ENCODE data around the gene OXSR1.
A peak's percentile ranks its signal among the peaks of the same experiment; 100 is the strongest.

Gene OXSR1

DNA sequence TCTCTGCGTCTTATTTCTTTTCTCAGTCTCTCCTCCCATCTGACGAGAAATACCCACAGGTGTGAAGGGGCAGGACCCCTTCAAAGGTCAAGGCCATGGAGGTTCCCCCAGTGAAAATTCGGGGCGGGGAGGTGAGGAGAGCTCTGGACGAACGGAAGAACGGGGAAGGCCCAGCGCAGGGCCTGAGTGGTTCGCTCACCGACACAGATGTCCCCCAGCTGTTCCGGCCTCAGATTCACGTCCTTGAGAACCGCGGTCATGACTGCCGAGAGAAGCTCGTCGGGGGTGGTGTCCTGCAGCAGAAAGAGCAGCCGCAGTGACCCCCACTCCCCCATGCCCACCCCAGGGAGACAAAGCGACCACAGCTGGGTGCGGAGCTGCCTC is 29.0 kb upstream of the OXSR1 start:
- Mint-ChIP-seq H3K36me3 (ENCODE audit: low read depth) (peaks cover 79% of the 10 kb centered on the region), H3K27ac (peak overlapping the region; percentile 90), H3K4me3 (peak overlapping the region; percentile 87), H3K9me3 (no peaks in the 10 kb centered on the region), H3K27me3 (no peaks in the 10 kb centered on the region), H3K4me1 (ENCODE audit: low read depth) (peaks cover 74% of the 10 kb centered on the region)
- DNase-seq, result peak; percentile 55

DNA sequence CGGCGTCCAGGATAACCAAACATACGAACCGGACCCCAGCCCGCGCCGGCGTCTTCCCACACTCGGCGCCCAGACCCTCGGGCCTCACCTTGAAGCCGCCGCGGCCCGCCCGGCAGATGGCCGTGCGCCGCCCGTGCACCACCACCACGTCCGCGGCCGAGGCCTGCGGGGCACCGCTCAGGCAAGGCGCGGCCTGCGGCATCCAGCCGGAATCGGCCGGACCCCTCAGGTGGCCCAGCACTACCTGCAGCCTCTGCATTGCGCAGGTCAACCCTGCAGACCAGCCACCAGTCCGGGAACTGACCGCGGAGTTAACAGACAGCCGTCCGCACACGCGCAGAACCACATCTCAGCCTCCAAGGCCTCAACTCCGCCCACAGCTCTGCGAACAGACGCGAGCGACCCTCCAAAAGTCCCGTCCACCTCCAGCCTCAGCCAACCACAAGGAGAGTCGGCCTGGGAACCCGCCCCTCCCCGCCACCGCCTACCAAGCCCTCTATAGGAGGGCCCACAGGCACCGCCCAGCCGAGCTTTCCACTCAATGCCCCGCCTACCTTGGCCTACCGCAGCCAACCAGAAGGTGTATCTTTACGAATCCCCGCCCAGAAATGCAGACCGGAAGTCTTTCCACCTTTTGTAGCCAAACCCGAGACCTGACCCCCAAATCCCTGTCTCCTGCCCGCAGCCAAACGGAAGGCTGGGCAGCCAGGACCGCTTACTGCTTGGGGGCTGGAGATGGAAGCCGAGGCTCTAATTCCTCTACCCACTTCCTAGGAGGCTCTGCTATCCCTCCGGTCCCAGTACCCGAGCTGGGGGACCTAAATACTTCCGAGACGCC is 28.3 kb upstream of the OXSR1 start, which contains the start of gene ACAA1:
Gene ACAA1 (minus strand): TSS at position 351 of the 838 bp plus-strand sequence. CDS start 92 bp downstream, at position 259.
- H3K36me3 Mint-ChIP-seq (ENCODE audit: low read depth), result peaks cover 79% of the 10 kb centered on the region
- H3K27ac Mint-ChIP-seq, result peak within 1 kb of the TSS; percentile 98
- H3K4me1 Mint-ChIP-seq (ENCODE audit: low read depth), result peaks cover 73% of the 10 kb centered on the region
- DNase-seq, result peak; percentile 97
- no peaks in the 10 kb centered on the region for H3K9me3 Mint-ChIP-seq
- H3K27me3 Mint-ChIP-seq, result no peaks in the 10 kb centered on the region
- peak within 1 kb of the TSS; percentile 87 for H3K4me3 Mint-ChIP-seq

DNA sequence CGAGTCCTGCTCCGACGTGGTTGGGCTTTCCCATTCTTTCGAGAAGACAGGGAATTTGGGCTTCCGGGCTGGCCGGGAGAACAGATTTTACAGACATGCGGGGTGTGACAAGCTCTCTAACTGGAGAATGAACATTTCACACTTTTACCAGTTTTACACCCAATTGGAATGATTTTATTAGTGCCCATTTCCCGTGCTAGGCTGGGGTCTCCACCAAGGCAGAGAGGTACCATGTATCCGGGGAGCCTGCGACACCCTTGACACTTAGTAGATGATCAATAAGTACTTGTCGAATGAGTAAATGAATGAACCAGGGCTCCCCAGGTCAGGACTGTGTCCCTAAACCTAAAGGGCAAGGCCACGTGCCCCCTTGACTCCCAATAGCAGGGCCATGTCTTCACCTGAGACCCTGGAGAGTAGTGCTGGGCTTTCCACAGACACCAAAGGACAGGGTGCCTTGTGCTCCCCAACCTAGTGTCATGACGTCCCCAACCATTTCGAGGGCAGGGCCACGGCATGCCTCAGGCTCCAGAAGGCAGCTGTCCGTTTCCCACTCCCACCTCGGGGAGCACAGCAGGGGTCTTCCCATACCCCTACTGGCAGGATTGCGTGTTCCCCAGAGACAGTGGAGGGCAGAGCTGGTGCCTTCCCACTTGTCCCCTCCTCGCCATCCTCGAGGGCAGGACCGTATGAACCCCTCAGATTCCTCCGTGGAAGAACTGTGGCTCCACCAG is 27.6 kb upstream of the OXSR1 start:
- H3K36me3 Mint-ChIP-seq (ENCODE audit: low read depth), result peaks cover 80% of the 10 kb centered on the region
- H3K4me3 Mint-ChIP-seq, result peak overlapping the region; percentile 87
- H3K9me3 Mint-ChIP-seq, result no peaks in the 10 kb centered on the region
- no peaks in the 10 kb centered on the region for H3K27me3 Mint-ChIP-seq
- peak overlapping the region; percentile 98 for H3K27ac Mint-ChIP-seq
- H3K4me1 Mint-ChIP-seq (ENCODE audit: low read depth), result peaks cover 71% of the 10 kb centered on the region
- no peak for DNase-seq

DNA sequence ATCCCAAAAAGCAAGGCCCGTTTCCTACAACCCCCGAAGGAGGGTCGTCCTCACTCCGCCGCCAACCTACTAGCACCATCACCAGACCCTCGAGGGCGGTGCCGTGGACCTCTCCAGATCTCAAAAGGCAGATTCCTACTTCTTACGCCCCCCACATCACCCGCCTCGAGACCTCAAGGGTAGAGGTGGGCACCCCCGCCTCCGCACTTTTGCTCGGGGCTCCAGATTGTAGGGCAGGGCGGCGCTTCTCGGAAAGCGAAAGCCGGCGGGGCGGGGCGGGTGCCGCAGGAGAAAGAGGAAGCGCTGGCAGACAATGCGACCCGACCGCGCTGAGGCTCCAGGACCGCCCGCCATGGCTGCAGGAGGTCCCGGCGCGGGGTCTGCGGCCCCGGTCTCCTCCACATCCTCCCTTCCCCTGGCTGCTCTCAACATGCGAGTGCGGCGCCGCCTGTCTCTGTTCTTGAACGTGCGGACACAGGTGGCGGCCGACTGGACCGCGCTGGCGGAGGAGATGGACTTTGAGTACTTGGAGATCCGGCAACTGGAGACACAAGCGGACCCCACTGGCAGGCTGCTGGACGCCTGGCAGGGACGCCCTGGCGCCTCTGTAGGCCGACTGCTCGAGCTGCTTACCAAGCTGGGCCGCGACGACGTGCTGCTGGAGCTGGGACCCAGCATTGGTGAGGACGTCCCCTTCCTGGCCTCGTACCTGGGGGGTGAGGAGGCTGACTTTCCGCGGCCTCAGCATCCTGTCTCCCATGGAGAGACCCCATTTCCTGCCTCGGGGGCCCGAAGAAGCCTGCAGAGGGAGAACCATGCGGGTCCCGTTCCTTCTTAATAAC is 26.8 kb upstream of the OXSR1 start, which contains the start of gene MYD88:
Gene MYD88 (plus strand): TSS at position 313 of the 842 bp plus-strand sequence. CDS start 40 bp downstream, at position 353.
- H3K4me1 Mint-ChIP-seq (ENCODE audit: low read depth), result peaks cover 63% of the 10 kb centered on the region

DNA sequence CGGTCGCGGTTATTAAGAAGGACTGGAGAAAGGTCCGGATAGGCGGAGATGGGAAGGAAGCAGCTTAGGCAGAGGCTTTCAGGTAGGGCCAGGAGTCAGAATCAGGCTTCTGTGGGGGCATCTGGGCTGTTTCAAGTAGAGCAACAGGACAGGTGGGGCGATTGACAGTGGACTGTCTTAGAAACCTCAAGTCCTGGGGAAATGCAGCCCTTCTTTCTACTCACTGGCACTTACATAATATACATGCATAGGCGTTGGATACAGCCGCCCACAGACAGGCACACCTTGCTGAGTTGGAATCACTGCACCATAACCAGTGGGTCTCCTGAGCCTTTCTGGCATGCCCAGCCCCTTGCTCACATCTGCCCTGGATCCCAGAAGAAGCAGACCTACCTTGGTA is 26.1 kb upstream of the OXSR1 start:
- H3K36me3 Mint-ChIP-seq (ENCODE audit: low read depth), result peaks cover 69% of the 10 kb centered on the region
- H3K4me1 Mint-ChIP-seq (ENCODE audit: low read depth), result peaks cover 57% of the 10 kb centered on the region
- H3K27ac Mint-ChIP-seq, result peak overlapping the region; percentile 98
- no peak for DNase-seq
- H3K4me3 Mint-ChIP-seq, result peak overlapping the region; percentile 87
- no peaks in the 10 kb centered on the region for H3K27me3 Mint-ChIP-seq
- no peaks in the 10 kb centered on the region for H3K9me3 Mint-ChIP-seq

More for the DNA sequence above, 26.8 kb upstream of the OXSR1 start, which contains the start of gene MYD88:
- Mint-ChIP-seq H3K9me3 (no peaks in the 10 kb centered on the region), H3K4me3 (peak within 1 kb of the TSS; percentile 87), H3K27me3 (no peaks in the 10 kb centered on the region), H3K27ac (peak within 1 kb of the TSS; percentile 98), H3K36me3 (ENCODE audit: low read depth) (peaks cover 75% of the 10 kb centered on the region)
- peak; percentile 88 for DNase-seq

DNA sequence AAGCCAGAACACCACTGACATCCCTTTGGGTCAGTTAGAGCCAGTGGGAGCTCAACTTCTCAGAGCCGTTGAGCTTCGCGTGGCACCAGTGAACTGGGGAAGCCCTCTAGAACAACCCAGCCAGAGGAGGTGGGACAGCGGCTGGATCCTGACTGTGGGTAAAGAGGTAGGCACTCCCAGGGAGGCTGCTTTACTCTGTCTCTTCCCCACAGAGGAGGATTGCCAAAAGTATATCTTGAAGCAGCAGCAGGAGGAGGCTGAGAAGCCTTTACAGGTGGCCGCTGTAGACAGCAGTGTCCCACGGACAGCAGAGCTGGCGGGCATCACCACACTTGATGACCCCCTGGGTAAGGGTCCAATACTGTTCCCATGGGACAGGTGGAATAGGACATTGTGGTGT is 25.7 kb upstream of the OXSR1 start:
- H3K9me3 Mint-ChIP-seq, result no peaks in the 10 kb centered on the region
- no peaks in the 10 kb centered on the region for H3K27me3 Mint-ChIP-seq
- H3K4me1 Mint-ChIP-seq (ENCODE audit: low read depth), result peaks cover 53% of the 10 kb centered on the region
- H3K36me3 Mint-ChIP-seq (ENCODE audit: low read depth), result peaks cover 64% of the 10 kb centered on the region
- peak overlapping the region; percentile 98 for H3K27ac Mint-ChIP-seq
- no peak for DNase-seq
- H3K4me3 Mint-ChIP-seq, result peak overlapping the region; percentile 87

DNA sequence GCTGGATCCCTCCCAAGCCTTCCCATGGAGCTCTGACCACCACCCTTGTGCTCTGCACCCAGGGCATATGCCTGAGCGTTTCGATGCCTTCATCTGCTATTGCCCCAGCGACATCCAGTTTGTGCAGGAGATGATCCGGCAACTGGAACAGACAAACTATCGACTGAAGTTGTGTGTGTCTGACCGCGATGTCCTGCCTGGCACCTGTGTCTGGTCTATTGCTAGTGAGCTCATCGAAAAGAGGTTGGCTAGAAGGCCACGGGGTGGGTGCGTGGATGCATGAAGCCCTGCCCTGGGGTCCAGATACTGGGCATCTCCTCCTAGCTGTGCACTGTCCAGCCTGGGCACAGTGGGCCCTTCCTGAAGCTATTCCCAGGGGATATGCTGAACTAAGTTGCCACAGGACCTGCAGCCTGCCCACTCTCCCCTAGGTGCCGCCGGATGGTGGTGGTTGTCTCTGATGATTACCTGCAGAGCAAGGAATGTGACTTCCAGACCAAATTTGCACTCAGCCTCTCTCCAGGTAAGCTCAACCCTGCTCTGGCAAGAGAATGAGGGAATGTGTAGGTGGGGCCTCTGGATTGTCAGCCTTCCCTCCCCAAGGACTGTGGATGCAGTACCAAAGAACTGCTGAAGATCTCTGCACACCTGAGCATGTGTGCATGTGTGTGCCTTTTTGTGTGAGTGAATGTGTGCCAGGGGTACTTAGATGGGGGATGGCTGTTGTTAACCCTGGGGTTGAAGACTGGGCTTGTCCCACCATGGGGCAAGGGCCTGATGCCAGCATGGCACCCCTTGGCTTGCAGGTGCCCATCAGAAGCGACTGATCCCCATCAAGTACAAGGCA is 24.8 kb upstream of the OXSR1 start:
- Mint-ChIP-seq H3K27me3 (no peaks in the 10 kb centered on the region), H3K36me3 (ENCODE audit: low read depth) (peaks cover 57% of the 10 kb centered on the region), H3K9me3 (peaks cover 3% of the 10 kb centered on the region), H3K27ac (no peak overlapping the region), H3K4me1 (ENCODE audit: low read depth) (peaks cover 46% of the 10 kb centered on the region), H3K4me3 (peak overlapping the region; percentile 87)
- DNase-seq, result no peak

DNA sequence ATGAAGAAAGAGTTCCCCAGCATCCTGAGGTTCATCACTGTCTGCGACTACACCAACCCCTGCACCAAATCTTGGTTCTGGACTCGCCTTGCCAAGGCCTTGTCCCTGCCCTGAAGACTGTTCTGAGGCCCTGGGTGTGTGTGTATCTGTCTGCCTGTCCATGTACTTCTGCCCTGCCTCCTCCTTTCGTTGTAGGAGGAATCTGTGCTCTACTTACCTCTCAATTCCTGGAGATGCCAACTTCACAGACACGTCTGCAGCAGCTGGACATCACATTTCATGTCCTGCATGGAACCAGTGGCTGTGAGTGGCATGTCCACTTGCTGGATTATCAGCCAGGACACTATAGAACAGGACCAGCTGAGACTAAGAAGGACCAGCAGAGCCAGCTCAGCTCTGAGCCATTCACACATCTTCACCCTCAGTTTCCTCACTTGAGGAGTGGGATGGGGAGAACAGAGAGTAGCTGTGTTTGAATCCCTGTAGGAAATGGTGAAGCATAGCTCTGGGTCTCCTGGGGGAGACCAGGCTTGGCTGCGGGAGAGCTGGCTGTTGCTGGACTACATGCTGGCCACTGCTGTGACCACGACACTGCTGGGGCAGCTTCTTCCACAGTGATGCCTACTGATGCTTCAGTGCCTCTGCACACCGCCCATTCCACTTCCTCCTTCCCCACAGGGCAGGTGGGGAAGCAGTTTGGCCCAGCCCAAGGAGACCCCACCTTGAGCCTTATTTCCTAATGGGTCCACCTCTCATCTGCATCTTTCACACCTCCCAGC is 24.0 kb upstream of the OXSR1 start:
- no peak overlapping the region for H3K4me3 Mint-ChIP-seq
- no peak for DNase-seq
- peaks cover 52% of the 10 kb centered on the region for H3K36me3 Mint-ChIP-seq (ENCODE audit: low read depth)
- H3K27me3 Mint-ChIP-seq, result no peaks in the 10 kb centered on the region
- H3K4me1 Mint-ChIP-seq (ENCODE audit: low read depth), result peaks cover 39% of the 10 kb centered on the region
- H3K27ac Mint-ChIP-seq, result peak overlapping the region; percentile 67
- H3K9me3 Mint-ChIP-seq, result peaks cover 9% of the 10 kb centered on the region

DNA sequence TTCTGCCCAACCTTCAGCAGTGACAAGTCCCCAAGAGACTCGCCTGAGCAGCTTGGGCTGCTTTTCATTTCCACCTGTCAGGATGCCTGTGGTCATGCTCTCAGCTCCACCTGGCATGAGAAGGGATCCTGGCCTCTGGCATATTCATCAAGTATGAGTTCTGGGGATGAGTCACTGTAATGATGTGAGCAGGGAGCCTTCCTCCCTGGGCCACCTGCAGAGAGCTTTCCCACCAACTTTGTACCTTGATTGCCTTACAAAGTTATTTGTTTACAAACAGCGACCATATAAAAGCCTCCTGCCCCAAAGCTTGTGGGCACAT is 23.4 kb upstream of the OXSR1 start:
- peaks cover 39% of the 10 kb centered on the region for H3K4me1 Mint-ChIP-seq (ENCODE audit: low read depth)
- peaks cover 49% of the 10 kb centered on the region for H3K36me3 Mint-ChIP-seq (ENCODE audit: low read depth)
- DNase-seq, result no peak
- H3K4me3 Mint-ChIP-seq, result no peak overlapping the region
- H3K27me3 Mint-ChIP-seq, result no peaks in the 10 kb centered on the region
- H3K27ac Mint-ChIP-seq, result peak overlapping the region; percentile 67
- H3K9me3 Mint-ChIP-seq, result peaks cover 13% of the 10 kb centered on the region

DNA sequence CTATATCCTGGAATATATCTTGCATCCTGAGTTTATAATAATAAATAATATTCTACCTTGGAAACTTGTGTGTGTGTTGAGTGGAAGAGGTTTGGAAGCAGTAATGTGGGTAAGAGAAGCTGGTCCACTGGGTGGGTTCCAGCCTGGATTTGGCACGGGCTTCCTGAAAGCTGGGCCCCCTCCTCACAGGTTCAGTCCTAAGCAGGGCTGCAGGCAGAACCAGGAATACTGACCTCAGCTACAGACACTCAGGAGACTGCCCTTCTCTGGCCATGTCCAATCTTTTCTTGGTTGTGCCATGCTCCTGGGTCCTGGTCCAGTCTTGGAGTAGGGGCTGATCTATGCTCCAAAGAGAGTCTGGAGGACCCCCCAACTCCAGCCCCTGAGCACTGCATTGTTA is 22.4 kb upstream of the OXSR1 start:
- Mint-ChIP-seq H3K36me3 (ENCODE audit: low read depth) (peaks cover 47% of the 10 kb centered on the region), H3K4me1 (ENCODE audit: low read depth) (peaks cover 36% of the 10 kb centered on the region), H3K27me3 (no peaks in the 10 kb centered on the region), H3K27ac (no peak overlapping the region), H3K9me3 (peaks cover 23% of the 10 kb centered on the region), H3K4me3 (no peak overlapping the region)
- DNase-seq, result no peak

DNA sequence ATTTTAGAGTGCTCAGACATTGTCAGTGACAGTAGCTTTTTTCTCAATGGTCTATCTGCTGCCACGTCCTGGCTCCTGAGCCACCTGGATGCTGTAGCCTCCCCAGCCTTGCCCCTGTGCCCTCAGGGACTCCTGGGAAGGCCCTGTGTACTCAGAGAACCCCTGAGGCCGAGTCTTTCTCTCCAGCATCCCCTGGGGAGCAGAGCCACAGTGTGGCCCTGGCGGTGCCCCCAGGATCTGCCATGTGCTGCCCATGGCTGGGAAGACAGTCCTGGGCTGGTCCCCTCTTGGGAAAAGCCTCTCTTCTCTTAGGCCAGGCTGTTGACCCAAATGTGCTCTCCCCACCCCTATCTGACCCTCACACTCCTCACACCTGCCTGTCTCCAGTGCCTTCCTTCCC is 21.8 kb upstream of the OXSR1 start:
- H3K36me3 Mint-ChIP-seq (ENCODE audit: low read depth), result peaks cover 44% of the 10 kb centered on the region
- peaks cover 23% of the 10 kb centered on the region for H3K9me3 Mint-ChIP-seq
- peaks cover 31% of the 10 kb centered on the region for H3K4me1 Mint-ChIP-seq (ENCODE audit: low read depth)
- H3K4me3 Mint-ChIP-seq, result no peak overlapping the region
- no peaks in the 10 kb centered on the region for H3K27me3 Mint-ChIP-seq
- no peak for DNase-seq
- H3K27ac Mint-ChIP-seq, result no peak overlapping the region

DNA sequence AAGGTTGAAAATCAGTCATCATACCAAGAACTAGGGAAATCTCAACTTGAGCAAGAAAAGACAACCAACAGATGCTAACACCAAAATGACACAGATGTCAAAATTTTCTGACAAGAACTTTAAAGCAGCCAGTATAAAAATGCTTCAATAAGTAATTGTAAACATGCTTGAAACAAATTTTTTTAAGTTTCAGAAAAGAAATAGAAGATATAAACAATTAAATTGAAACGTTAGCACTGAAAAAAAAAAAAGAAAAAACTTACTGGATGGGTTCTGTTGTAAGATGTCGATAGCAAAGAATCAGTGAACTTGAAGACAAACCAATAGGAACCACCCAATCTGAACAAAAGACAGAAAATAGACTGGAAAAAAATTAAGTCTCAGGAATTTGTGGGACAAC is 18.8 kb upstream of the OXSR1 start:
- Mint-ChIP-seq H3K9me3 (peaks cover 23% of the 10 kb centered on the region), H3K4me1 (ENCODE audit: low read depth) (peaks cover 22% of the 10 kb centered on the region), H3K27me3 (no peaks in the 10 kb centered on the region)

DNA sequence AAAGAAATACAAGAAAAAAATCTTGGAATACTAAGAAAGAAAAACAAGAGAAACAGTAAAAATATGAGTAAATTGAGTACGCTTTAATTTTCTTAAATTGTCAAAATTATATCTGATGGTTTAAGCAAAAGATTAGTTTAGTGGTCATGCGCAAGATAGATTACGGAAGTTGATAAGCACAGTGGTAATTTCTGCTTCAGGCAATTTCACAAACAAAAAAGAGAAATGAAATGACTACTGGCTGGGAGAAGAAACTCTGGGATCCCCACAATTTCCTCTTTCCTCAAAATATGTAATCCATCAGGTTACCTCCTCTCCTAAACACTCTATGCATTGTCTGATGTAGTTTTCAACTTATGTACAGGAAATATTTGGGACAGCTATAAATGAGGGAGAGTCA is 17.9 kb upstream of the OXSR1 start:
- no peak overlapping the region for H3K4me3 Mint-ChIP-seq
- H3K27ac Mint-ChIP-seq, result no peak overlapping the region
- H3K27me3 Mint-ChIP-seq, result no peaks in the 10 kb centered on the region
- peaks cover 25% of the 10 kb centered on the region for H3K4me1 Mint-ChIP-seq (ENCODE audit: low read depth)
- peaks cover 23% of the 10 kb centered on the region for H3K9me3 Mint-ChIP-seq
- peaks cover 9% of the 10 kb centered on the region for H3K36me3 Mint-ChIP-seq (ENCODE audit: low read depth)
- no peak for DNase-seq

More for the DNA sequence above, 18.8 kb upstream of the OXSR1 start:
- H3K4me3 Mint-ChIP-seq, result no peak overlapping the region
- H3K36me3 Mint-ChIP-seq (ENCODE audit: low read depth), result peaks cover 19% of the 10 kb centered on the region
- DNase-seq, result no peak
- H3K27ac Mint-ChIP-seq, result no peak overlapping the region
